GM23338 (cell line): ENCODE measurements around the gene TRPM3. TPM values are rescaled to one million over a fixed set of nuclear protein-coding genes. Genes with fewer than 3 reads are reported as not detected.

Source experiments
- ATAC-seq: fragments of 200-7000 bp; cut with Tn5 transposase; 3 replicates; pipeline ENCODE4 v1.9.1; 2020
- DNase-seq: peaks from one replicate; pipeline ENCODE4 v3.0.0-alpha.2; 2015; ENCODE audit warnings: low spot score
- H2AFZ ChIP-seq: fragments of 200-600 bp; sonication (generic); 2 replicates; pipeline ENCODE4 v1.8.0; 2016; ENCODE audit warnings: antibody characterized with exemption, mild to moderate bottlenecking, moderate library complexity
- H3F3A ChIP-seq: fragments of 200-600 bp; sonication (generic); replicated peaks from 2 replicates; pipeline ENCODE4 v1.8.0; 2017; ENCODE audit warnings: antibody characterized with exemption, mixed run types, low read depth
- H3K27ac ChIP-seq: fragments of 200-600 bp; sonication (generic); 2 replicates; pipeline ENCODE4 v1.6.1; 2016; ENCODE audit warnings: low read depth
- H3K27me3 ChIP-seq: fragments of 200-600 bp; sonication (generic); 2 replicates; pipeline ENCODE4 v1.8.0; 2016; ENCODE audit warnings: mild to moderate bottlenecking, mixed run types, moderate library complexity; ENCODE audit not compliant: insufficient read depth
- H3K36me3 ChIP-seq: fragments of 200-600 bp; sonication (generic); 2 replicates; pipeline ENCODE4 v1.8.0; 2016; ENCODE audit warnings: mild to moderate bottlenecking; ENCODE audit not compliant: insufficient read depth
- H3K4me1 ChIP-seq: fragments of 200-600 bp; sonication (generic); 2 replicates; pipeline ENCODE4 v1.8.0; 2016; ENCODE audit warnings: mild to moderate bottlenecking, moderate library complexity; ENCODE audit not compliant: insufficient read depth
- H3K4me2 ChIP-seq: fragments of 200-600 bp; sonication (generic); 2 replicates; pipeline ENCODE4 v1.7.1; 2017; ENCODE audit warnings: mixed run types
- H3K4me3 ChIP-seq: fragments of 200-600 bp; sonication (generic); 2 replicates; pipeline ENCODE4 v1.6.1; 2016; ENCODE audit warnings: mixed run types
- H3K79me2 ChIP-seq: fragments of 200-600 bp; sonication (generic); replicated peaks from 2 replicates; pipeline ENCODE4 v1.8.0; 2017; ENCODE audit warnings: mild to moderate bottlenecking; ENCODE audit not compliant: insufficient read depth
- H3K9me2 ChIP-seq: fragments of 200-600 bp; sonication (generic); 2 replicates; pipeline ENCODE4 v1.8.0; 2017; ENCODE audit not compliant: insufficient read depth
- H4K20me1 ChIP-seq: fragments of 200-600 bp; sonication (generic); replicated peaks from 2 replicates; pipeline ENCODE4 v1.8.0; 2017; ENCODE audit warnings: mild to moderate bottlenecking; ENCODE audit not compliant: insufficient read depth
- H3K27ac Mint-ChIP-seq: 2 replicates; pipeline ENCODE4 v1.8.0; 2020; ENCODE audit warnings: inconsistent platforms, mild to moderate bottlenecking, moderate library complexity, mixed read lengths
- H3K27me3 Mint-ChIP-seq: 3 replicates; pipeline ENCODE4 v1.8.0; 2022; ENCODE audit warnings: low read depth, mild to moderate bottlenecking, moderate library complexity, mixed read lengths, inconsistent platforms; ENCODE audit not compliant: insufficient read depth, poor library complexity
- H3K36me3 Mint-ChIP-seq: 3 replicates; pipeline ENCODE4 v1.8.0; 2021; ENCODE audit warnings: low read depth, mild to moderate bottlenecking, inconsistent platforms, moderate library complexity, mixed read lengths
- H3K4me1 Mint-ChIP-seq: 3 replicates; pipeline ENCODE4 v1.8.0; 2020; ENCODE audit warnings: mild to moderate bottlenecking, inconsistent platforms, mixed read lengths
- H3K4me3 Mint-ChIP-seq: 3 replicates; pipeline ENCODE4 v1.8.0; 2021; ENCODE audit warnings: moderate library complexity, mild to moderate bottlenecking, inconsistent platforms, mixed read lengths
- H3K9me3 Mint-ChIP-seq: 3 replicates; pipeline ENCODE4 v1.8.0; 2020; ENCODE audit warnings: moderate library complexity, mild to moderate bottlenecking, inconsistent platforms, mixed read lengths
- CREB1 ChIP-seq: fragments of 250-450 bp; sonication (Bioruptor Pico); IDR thresholded peaks from 2 replicates; pipeline ENCODE4 v1.5.0; 2020; ENCODE audit warnings: low read depth, mild to moderate bottlenecking, moderate library complexity
- ETS1 ChIP-seq: IDR thresholded peaks from 2 replicates; pipeline ENCODE4 v1.6.1; 2016; ENCODE audit warnings: antibody characterized with exemption
- EZH2 ChIP-seq: fragments of 200-600 bp; sonication (generic); IDR thresholded peaks from one replicate; pipeline ENCODE4 v1.8.0; 2017; ENCODE audit warnings: antibody characterized with exemption, mild to moderate bottlenecking, low read depth; ENCODE audit not compliant: unreplicated experiment
- EZH2phosphoT487 ChIP-seq: fragments of 200-600 bp; sonication (generic); IDR thresholded peaks from one replicate; pipeline ENCODE4 v1.8.1; 2018; ENCODE audit warnings: antibody characterized with exemption; ENCODE audit not compliant: unreplicated experiment
- JUNB ChIP-seq: IDR thresholded peaks from one replicate; pipeline ENCODE4 v1.6.1; 2016; ENCODE audit warnings: antibody characterized with exemption; ENCODE audit not compliant: unreplicated experiment
- NANOG ChIP-seq: IDR thresholded peaks from 2 replicates; pipeline ENCODE4 v1.6.1; 2016; ENCODE audit warnings: antibody characterized with exemption, borderline replicate concordance
- POLR2AphosphoS5 ChIP-seq: IDR thresholded peaks from 2 replicates; pipeline ENCODE4 v1.6.1; 2016; ENCODE audit warnings: antibody characterized with exemption, low read depth
- REST ChIP-seq: IDR thresholded peaks from one replicate; pipeline ENCODE4 v1.6.1; 2018; ENCODE audit warnings: antibody characterized with exemption; ENCODE audit not compliant: unreplicated experiment
- STAT1 ChIP-seq: IDR thresholded peaks from one replicate; pipeline ENCODE4 v1.6.1; 2016; ENCODE audit warnings: antibody characterized with exemption; ENCODE audit not compliant: unreplicated experiment
- ZNF114 ChIP-seq: fragments of 250-450 bp; sonication (Bioruptor Pico); IDR thresholded peaks from 2 replicates; pipeline ENCODE4 v1.5.0; 2020; ENCODE audit warnings: mild to moderate bottlenecking, moderate library complexity
- ZNF331 ChIP-seq: fragments of 250-450 bp; sonication (Bioruptor Pico); IDR thresholded peaks from 2 replicates; pipeline ENCODE4 v1.5.0; 2020; ENCODE audit warnings: low read depth, mild to moderate bottlenecking, moderate library complexity
- ZNF462 ChIP-seq: fragments of 250-450 bp; sonication (Bioruptor Pico); IDR thresholded peaks from 2 replicates; pipeline ENCODE4 v1.5.0; 2020; ENCODE audit warnings: mild to moderate bottlenecking, moderate library complexity
- polyA plus RNA-seq: library from polyadenylated mRNA; unstranded; fragments of >200 nt; fragmentation: Nextera tagmentation; extraction: Ambion mirVana; gene quantifications from 2 replicates; pipeline ENCODE4 v1.2.1, GENCODE V29; 2016
- total RNA-seq: library from RNA; depleted of rRNA; stranded (reverse); fragments of >200 nt; shearing (Covaris generic); gene quantifications from 2 replicates; pipeline ENCODE4 v1.2.3, GENCODE V29; 2014
- TF ChIP-seq, protein P1 (sequence below), 2 experiments: fragments of 200-600 bp in 1 of 2; sonication (generic) in 1 of 2; conservative IDR thresholded peaks; 2 replicates each; pipeline versions ENCODE4 v1.5.1 to v1.6.1; 2016 to 2017; ENCODE audit warnings: antibody characterized with exemption in 2 of 2, low read depth in 2 of 2, mild to moderate bottlenecking in 2 of 2, moderate library complexity in 1 of 2

TRPM3 gene
- total and polyA plus RNA-seq, 2 experiments from 2014 or later = 2.8 to 8.2 TPM

GRCh38 chr9:71096421-71097108 lies 24.9 kb downstream of the TRPM3 start:
- no peaks in the 10 kb centered on the region for H4K20me1 ChIP-seq
- H3K79me2 ChIP-seq = peaks cover 2% of the 10 kb centered on the region; the same call in 1 of the 2 replicates
- Mint-ChIP-seq H3K27ac (peak overlapping the region; percentile 77), H3K27me3 (no peaks in the 10 kb centered on the region), H3K4me3 (no peak overlapping the region), H3K9me3 (no peaks in the 10 kb centered on the region), H3K36me3 (peaks cover 7% of the 10 kb centered on the region; the same call in 2 of the 3 replicates), H3K4me1 (peaks cover 16% of the 10 kb centered on the region)
- H3K27me3 ChIP-seq = no peaks in the 10 kb centered on the region
- no peak overlapping the region for H3K4me3 ChIP-seq
- no peak for ATAC-seq
- H3K36me3 ChIP-seq = no peaks in the 10 kb centered on the region
- no peak for DNase-seq
- no peak for TF ChIP-seq EZH2
- no peak for TF ChIP-seq POLR2AphosphoS5
- TF ChIP-seq EZH2phosphoT487 = no peak
- TF ChIP-seq STAT1 = no peak
- TF ChIP-seq, protein P1, sequence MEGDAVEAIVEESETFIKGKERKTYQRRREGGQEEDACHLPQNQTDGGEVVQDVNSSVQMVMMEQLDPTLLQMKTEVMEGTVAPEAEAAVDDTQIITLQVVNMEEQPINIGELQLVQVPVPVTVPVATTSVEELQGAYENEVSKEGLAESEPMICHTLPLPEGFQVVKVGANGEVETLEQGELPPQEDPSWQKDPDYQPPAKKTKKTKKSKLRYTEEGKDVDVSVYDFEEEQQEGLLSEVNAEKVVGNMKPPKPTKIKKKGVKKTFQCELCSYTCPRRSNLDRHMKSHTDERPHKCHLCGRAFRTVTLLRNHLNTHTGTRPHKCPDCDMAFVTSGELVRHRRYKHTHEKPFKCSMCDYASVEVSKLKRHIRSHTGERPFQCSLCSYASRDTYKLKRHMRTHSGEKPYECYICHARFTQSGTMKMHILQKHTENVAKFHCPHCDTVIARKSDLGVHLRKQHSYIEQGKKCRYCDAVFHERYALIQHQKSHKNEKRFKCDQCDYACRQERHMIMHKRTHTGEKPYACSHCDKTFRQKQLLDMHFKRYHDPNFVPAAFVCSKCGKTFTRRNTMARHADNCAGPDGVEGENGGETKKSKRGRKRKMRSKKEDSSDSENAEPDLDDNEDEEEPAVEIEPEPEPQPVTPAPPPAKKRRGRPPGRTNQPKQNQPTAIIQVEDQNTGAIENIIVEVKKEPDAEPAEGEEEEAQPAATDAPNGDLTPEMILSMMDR (conservative IDR thresholded peaks at IDR 0.05; ENCODE audit: low read depth in 2 of 2) = no peak
- TF ChIP-seq JUNB = no peak
- TF ChIP-seq ZNF331 (CRISPR knock-in tag) = no peak
- no peak for TF ChIP-seq ZNF114
- TF ChIP-seq ETS1 = no peak
- TF ChIP-seq CREB1 = no peak
- TF ChIP-seq NANOG = no peak
- TF ChIP-seq ZNF462 = no peak
- TF ChIP-seq REST = no peak
- H3F3A ChIP-seq = no peaks in the 10 kb centered on the region
- no peaks in the 10 kb centered on the region for H3K4me1 ChIP-seq
- H3K4me2 ChIP-seq = no peak overlapping the region
- no peaks in the 10 kb centered on the region for H3K9me2 ChIP-seq
- no peak overlapping the region for H3K27ac ChIP-seq
- no peak overlapping the region for H2AFZ ChIP-seq
